Prostate gland (tissue), 2 donors: ENCODE results near the gene RAVER1. TPM values are rescaled to one million over a fixed set of nuclear protein-coding genes. Genes with fewer than 3 reads are reported as not detected.
"Not testable (repeated sequence)": the region's sequence is repeated elsewhere in the genome, so short reads cannot be mapped to it uniquely, and the experiment has no call there.

ENCODE experiments used
- DNase-seq: peaks from one replicate; pipeline ENCODE4 v3.0.0-alpha.2; 2019; ENCODE audit warnings: low spot score
- H3K27ac ChIP-seq, 2 donors: fragments of 200-600 bp; sonication (generic); 2 replicates each; pipeline ENCODE4 v1.5.1; 2017 to 2019
- H3K27me3 ChIP-seq: fragments of 200-600 bp; sonication (generic); replicated peaks from 2 replicates; pipeline ENCODE4 v1.5.1; 2019; ENCODE audit not compliant: insufficient read depth
- H3K36me3 ChIP-seq, 2 donors: fragments of 200-600 bp; sonication (generic); 1 replicate in 1 of 2; 2 replicates in 1 of 2; pipeline versions ENCODE4 v1.5.1 to v1.8.1; 2017 to 2019
- H3K4me1 ChIP-seq: fragments of 200-600 bp; sonication (generic); replicated peaks from 2 replicates; pipeline ENCODE4 v1.5.1; 2019
- H3K4me3 ChIP-seq, 2 donors: fragments of 200-600 bp; sonication (generic); 2 replicates each; pipeline ENCODE4 v1.5.1; 2017 to 2019
- H3K9me3 ChIP-seq: fragments of 200-600 bp; sonication (generic); 2 replicates; pipeline ENCODE4 v1.5.1; 2017
- CTCF ChIP-seq, 4 experiments: fragments of 200-600 bp in 2 of 4; fragments of 450-650 bp in 2 of 4; sonication (generic) in 2 of 4; IDR thresholded peaks; 1 replicate in 3 of 4; 2 replicates in 1 of 4; pipeline ENCODE4 v1.5.1; 2016 to 2019; ENCODE audit warnings: antibody characterized with exemption in 4 of 4, mild to moderate bottlenecking in 2 of 4, moderate library complexity in 2 of 4
- POLR2A ChIP-seq: fragments of 450-650 bp; IDR thresholded peaks from one replicate; pipeline ENCODE4 v1.6.1; 2016; ENCODE audit warnings: antibody characterized with exemption, mild to moderate bottlenecking
- POLR2AphosphoS5 ChIP-seq: sonication (generic); formaldehyde crosslinking; IDR thresholded peaks from one replicate; pipeline ENCODE4 v1.6.1; 2017; ENCODE audit warnings: antibody characterized with exemption
- WGBS: methylation state at CpG from one replicate; pipeline ENCODE4 v1.1.5; 2018; 5-methylcytosine and 5-hydroxymethylcytosine counted together
- intact Hi-C: fragments of 100-400 bp; cut with DNase I; formaldehyde crosslinking; loops from one replicate; pipeline ENCODE4 v1.14.2; 2022
- total RNA-seq, 2 donors: library from RNA; depleted of rRNA; stranded (reverse); fragments of >200 nt; gene quantifications; one replicate each; pipeline ENCODE4 v1.1.0, GENCODE V29; 2016

The RAVER1 gene
- total RNA-seq: 10 to 100 TPM; 50.2 to 53.2 TPM

- WGBS: under 1% methylated on average over 56 of the region's 82 CpGs
- Histone ChIP-seq H3K36me3 (peaks cover 0 to 12% of the 10 kb centered on the region in 2 donors), H3K27ac (peak within 1 kb of the TSS; percentile 87 to 92), H3K4me1 (peaks cover 13% of the 10 kb centered on the region), H3K4me3 (peak within 1 kb of the TSS; percentile 73 to 81), H3K9me3 (no peaks in the 10 kb centered on the region), H3K27me3 (no peaks in the 10 kb centered on the region)
- peak; percentile 97 for DNase-seq
- TF ChIP-seq CTCF (IDR thresholded peaks at IDR 0.05) (no peak), POLR2AphosphoS5 (peak; percentile 92), POLR2A (peak; percentile 50)
- intact Hi-C loops: loop anchor here (2.0 kb wide), 1 partner anchor 48 kb away; the partner anchor contains the start of gene TYK2
These were observed at the start of gene RAVER1 for GRCh38 chr19:10332965-10333757. Gene RAVER1 (minus strand): TSS chr19:10333529. CDS start chr19:10333507, 22 bp downstream.

- H3K4me3 ChIP-seq, H3K27ac ChIP-seq, DNase-seq, intact Hi-C loops, H3K4me1 ChIP-seq, H3K27me3 ChIP-seq, H3K36me3 ChIP-seq, H3K9me3 ChIP-seq: not testable (repeated sequence)
- 90% methylated on average over 8 of the region's 8 CpGs for WGBS
These were observed 49.8 kb upstream of the RAVER1 start for GRCh38 chr19:10383223-10383499.

- WGBS: 1% methylated on average over 56 of the region's 58 CpGs
- peak within 1 kb of the TSS; percentile 84 for H3K4me3 ChIP-seq
- H3K27ac ChIP-seq: peak within 1 kb of the TSS; percentile 76 to 79
- intact Hi-C loops: loop anchor here (2.0 kb wide), 1 partner anchor 48 kb away; the partner anchor contains the start of gene RAVER1
- H3K36me3 ChIP-seq: no peaks in the 10 kb centered on the region
- peak in 1 of 4 experiments; percentile 13 for TF ChIP-seq CTCF (IDR thresholded peaks at IDR 0.05)
- TF ChIP-seq POLR2A: peak; percentile 44
- TF ChIP-seq POLR2AphosphoS5: peak; percentile 97
- H3K4me1 ChIP-seq: no peaks in the 10 kb centered on the region
- peak; percentile 97 for DNase-seq
- H3K9me3 ChIP-seq: no peaks in the 10 kb centered on the region
- no peaks in the 10 kb centered on the region for H3K27me3 ChIP-seq
These were observed 47.2 kb upstream of the RAVER1 start, which contains the start of gene TYK2 for GRCh38 chr19:10380313-10381102. Gene TYK2 (minus strand): TSS chr19:10380572. CDS start chr19:10378406, 2,166 bp downstream.

- peak overlapping the region; percentile 76 to 79 for H3K27ac ChIP-seq
- intact Hi-C loops: loop anchor here (2.0 kb wide), 1 partner anchor 47 kb away; the partner anchor contains the start of gene RAVER1
- 1% methylated on average over 10 of the region's 10 CpGs for WGBS
These were observed 46.6 kb upstream of the RAVER1 start for GRCh38 chr19:10379880-10380312.

More at GRCh38 chr19:10379880-10380312, 46.6 kb upstream of the RAVER1 start:
- H3K4me3 ChIP-seq: peak overlapping the region; percentile 84
- no peaks in the 10 kb centered on the region for H3K27me3 ChIP-seq
- H3K9me3 ChIP-seq: no peaks in the 10 kb centered on the region
- no peaks in the 10 kb centered on the region for H3K4me1 ChIP-seq
- TF ChIP-seq POLR2AphosphoS5: no peak
- no peak for TF ChIP-seq POLR2A
- TF ChIP-seq CTCF (IDR thresholded peaks at IDR 0.05): no peak
- DNase-seq: no peak
- no peaks in the 10 kb centered on the region for H3K36me3 ChIP-seq
